Neural progenitor cell (in vitro differentiated cells): ENCODE results near the gene SAMD4A.

Experiments
- CTCF ChIP-seq: fragments of 200-600 bp; sonication (generic); IDR thresholded peaks from 2 replicates; pipeline ENCODE4 v1.5.1; 2017; ENCODE audit warnings: antibody characterized with exemption, mild to moderate bottlenecking
- EZH2 ChIP-seq: fragments of 200-600 bp; sonication (generic); IDR thresholded peaks from 2 replicates; pipeline ENCODE4 v1.6.1; 2017; ENCODE audit warnings: antibody characterized with exemption, mild to moderate bottlenecking, moderate library complexity
- EZH2phosphoT487 ChIP-seq: fragments of 200-600 bp; sonication (generic); IDR thresholded peaks from 2 replicates; pipeline ENCODE4 v1.6.1; 2017; ENCODE audit warnings: antibody characterized with exemption

- TF ChIP-seq CTCF: no peak
- no peak for TF ChIP-seq EZH2phosphoT487
- TF ChIP-seq EZH2: no peak
These were observed 195.4 kb downstream of the SAMD4A start for GRCh38 chr14:54762296-54762695.
